NB4 (cell line): ENCODE data around the gene ERICH6.

Experiments
- CTCF ChIP-seq: IDR thresholded peaks from one replicate; pipeline ENCODE4 v1.5.1; 2012; ENCODE audit warnings: low read depth, low read length
- POLR2A ChIP-seq: IDR thresholded peaks from 2 replicates; pipeline ENCODE4 v1.6.1; 2011; ENCODE audit warnings: mild to moderate bottlenecking; ENCODE audit not compliant: insufficient read length; ENCODE audit errors: extremely low read depth

- no peak for TF ChIP-seq CTCF
- no peak for TF ChIP-seq POLR2A
Observed at GRCh38 chr3:150663461-150663860, 40.3 kb downstream of the ERICH6 start.
